Fibroblast of mammary gland (primary cell): Measurements from ENCODE around the gene TBC1D10B.

Experiments used
- DNase-seq: peaks from one replicate; pipeline ENCODE4 v3.0.0-alpha.2; 2010; ENCODE audit warnings: low read depth
- H3K4me3 ChIP-seq: 2 replicates; pipeline ENCODE4 v1.5.1; 2011; ENCODE audit warnings: low read depth, mild to moderate bottlenecking, low read length, moderate library complexity; ENCODE audit not compliant: control insufficient read depth
- TF ChIP-seq, protein P1 (sequence below): conservative IDR thresholded peaks from 2 replicates; pipeline ENCODE4 v1.5.1; 2011; ENCODE audit warnings: low read depth, low read length, inconsistent platforms; ENCODE audit not compliant: control insufficient read depth, insufficient read depth

TBC1D10B gene

DNA sequence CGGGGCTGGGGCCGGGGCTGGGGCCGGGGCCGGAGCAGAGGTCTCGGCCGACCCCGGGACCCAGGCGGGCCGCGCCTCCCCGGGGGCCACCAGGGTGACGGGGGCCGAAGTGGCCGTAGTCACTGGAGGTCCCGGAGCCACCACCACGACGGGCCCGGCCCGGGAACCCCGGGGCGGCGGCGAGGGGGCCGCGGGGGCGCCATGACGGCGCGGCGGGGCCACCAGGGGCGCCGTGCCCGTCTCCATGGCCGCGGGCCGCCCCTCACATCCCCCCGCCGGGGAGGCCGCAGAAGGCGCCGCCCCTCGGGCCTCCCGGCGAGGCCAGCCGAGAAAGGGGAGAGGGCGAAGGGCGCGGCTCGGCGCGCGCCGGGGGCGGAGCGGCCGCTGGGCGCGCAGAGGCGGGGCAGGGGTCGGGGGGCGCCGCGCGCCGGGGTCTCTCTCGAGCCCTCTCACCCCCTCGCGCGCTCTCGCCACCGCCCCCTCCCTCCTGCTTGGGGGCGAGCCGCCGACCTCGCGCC, 297 bp downstream of the TBC1D10B start:
- H3K4me3 ChIP-seq, result peak overlapping the region; percentile 84
- no peak for DNase-seq
- TF ChIP-seq, protein P1, sequence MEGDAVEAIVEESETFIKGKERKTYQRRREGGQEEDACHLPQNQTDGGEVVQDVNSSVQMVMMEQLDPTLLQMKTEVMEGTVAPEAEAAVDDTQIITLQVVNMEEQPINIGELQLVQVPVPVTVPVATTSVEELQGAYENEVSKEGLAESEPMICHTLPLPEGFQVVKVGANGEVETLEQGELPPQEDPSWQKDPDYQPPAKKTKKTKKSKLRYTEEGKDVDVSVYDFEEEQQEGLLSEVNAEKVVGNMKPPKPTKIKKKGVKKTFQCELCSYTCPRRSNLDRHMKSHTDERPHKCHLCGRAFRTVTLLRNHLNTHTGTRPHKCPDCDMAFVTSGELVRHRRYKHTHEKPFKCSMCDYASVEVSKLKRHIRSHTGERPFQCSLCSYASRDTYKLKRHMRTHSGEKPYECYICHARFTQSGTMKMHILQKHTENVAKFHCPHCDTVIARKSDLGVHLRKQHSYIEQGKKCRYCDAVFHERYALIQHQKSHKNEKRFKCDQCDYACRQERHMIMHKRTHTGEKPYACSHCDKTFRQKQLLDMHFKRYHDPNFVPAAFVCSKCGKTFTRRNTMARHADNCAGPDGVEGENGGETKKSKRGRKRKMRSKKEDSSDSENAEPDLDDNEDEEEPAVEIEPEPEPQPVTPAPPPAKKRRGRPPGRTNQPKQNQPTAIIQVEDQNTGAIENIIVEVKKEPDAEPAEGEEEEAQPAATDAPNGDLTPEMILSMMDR, result no peak

DNA sequence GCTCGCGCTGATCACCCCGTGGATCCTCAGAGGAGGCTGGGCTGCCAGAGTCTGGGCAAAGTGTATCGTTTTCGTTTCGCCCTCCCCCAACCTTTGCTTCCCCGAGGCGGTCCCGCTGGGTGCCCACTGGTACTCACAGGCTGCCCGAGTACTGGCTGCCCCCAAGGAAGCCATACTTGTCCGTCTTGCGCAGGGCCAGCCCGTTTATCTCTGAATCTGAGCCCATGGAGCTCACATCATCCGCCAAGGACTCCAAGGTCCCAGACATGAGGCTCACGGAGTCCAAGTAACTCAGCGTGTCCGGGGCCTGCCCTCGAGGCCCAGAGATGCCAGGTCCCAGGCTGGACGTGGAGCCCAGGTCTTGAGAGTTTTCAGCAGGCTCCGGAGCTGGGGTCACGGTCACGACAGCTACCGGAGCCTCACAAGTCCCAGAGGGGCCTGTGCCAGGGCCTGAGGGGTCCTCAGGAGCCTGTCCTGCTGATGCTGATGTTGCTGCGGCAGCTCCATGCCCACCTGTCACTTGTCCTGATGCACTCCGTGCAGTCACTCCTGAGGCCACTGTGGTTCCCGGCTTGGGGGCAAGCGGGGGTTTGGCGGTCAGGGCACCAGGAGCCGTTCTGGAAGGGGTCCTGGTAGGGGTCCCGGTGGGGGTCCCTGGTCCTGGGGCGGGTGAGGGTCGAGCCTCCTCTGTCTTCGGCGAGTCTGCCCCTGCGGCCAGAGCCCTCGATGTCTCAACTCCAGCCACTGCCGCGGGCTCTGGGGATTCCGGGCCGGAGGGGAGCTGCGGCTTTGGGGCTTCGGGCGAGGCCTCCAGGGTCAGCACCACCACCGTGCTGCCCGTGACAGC, 980 bp downstream of the TBC1D10B start:
- peak overlapping the region; percentile 84 for H3K4me3 ChIP-seq
- DNase-seq, result no peak
- TF ChIP-seq, protein P1, result no peak

DNA sequence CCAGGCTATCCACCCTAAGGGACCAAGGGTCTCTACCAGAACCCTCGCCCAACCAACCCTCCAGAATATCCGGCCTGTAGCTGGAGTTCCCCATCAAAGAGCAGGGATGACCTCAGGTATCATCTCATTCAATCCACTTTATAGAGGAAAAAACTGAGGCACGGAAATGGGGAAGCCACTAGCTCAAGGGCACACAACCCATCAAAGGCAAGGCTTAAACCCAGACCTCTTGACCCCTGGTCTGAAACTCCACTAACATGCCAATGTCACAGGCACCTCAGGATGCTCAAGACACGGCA, 1.6 kb downstream of the TBC1D10B start:
- TF ChIP-seq, protein P1, result no peak
- DNase-seq, result no peak
- H3K4me3 ChIP-seq, result peak overlapping the region; percentile 84

DNA sequence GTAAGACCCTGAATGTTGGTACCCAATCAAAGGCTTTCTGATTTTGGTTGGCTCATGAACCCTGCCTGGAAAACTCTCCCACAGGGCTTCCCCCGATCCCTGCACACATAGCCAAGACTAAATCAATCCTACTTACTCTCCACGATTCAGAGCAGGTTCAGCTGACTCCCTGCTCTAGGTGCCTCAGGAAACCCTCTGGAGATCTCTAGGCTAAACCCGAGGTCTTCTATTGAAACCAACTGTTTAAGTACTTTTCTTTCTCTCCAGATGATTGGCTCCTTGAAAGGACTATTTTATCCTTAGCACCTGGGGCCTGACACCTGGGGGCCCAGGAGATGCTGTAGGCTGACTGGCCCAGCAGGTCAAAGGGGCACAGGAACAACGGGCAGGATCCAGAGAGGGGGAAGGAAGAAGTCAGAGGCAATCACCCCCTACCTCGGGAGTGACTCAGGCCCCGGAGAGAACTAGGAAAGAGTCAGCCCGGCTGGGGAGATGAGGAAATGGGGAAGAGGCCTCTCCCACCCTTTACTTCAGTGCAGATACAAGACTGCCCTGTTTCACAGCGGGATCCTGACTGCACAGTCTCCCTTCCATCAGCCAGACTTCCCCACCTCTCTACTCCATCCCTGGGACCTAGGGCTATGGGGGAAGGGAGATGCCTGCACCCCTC, 2.0 kb downstream of the TBC1D10B start:
- H3K4me3 ChIP-seq, result peak overlapping the region; percentile 84
- TF ChIP-seq, protein P1, result no peak
- DNase-seq, result peak; percentile 74

DNA sequence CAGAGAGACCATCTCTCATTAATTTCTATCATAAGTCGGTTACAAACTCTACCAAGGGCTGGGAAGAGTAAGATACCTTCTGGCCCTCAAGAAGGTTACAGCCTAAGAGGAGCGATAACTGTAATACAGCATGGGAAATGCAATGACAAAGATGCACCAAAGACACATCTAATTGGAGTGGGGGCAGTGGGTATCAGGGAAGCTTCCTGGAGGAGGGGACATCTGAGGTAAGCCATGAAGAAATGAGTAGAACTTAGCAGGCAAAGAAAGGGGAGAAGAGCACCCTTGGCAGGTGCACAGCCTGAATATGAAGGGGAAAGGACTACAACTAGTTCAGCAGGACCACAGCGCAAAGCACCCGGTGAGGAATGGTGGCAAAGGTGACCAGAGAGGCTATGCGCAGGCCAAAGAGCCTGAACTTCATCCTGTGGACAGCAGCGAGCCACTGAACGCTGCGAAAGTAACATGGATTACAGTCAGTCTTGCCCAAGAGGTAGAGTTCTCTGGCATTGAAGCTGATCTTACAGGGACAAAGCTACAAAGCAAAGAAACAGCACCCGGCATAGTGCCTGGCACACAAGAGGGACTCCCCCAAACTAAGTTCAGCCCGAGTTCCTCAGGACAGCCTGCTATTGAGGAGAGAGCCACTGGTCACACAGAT, 2.8 kb downstream of the TBC1D10B start:
- TF ChIP-seq, protein P1, result no peak
- peak overlapping the region; percentile 84 for H3K4me3 ChIP-seq
- no peak for DNase-seq

DNA sequence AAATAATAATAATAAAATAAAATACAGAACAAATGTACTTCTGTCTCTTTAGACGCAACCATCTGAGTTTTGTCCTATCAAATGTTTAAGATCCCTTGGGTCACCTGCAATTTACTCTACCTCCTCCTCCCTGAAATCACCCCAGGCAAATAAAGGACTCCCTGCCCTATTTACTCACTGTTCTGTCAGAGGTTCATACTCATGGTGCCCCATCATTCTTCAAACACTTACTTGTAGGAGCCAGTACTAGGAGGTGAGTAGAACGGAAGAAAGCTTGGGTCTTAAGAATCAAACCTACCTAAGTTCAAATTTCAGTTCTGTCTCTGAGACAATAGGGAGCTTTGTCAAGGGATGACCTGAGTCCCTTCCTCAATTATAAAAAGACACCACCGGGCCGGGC, 3.8 kb downstream of the TBC1D10B start:
- no peak for DNase-seq
- TF ChIP-seq, protein P1, result no peak
- no peak overlapping the region for H3K4me3 ChIP-seq
